GM18511 (cell line): ENCODE measurements around the gene SLAIN2.
"Not testable (repeated sequence)": the region's sequence is repeated elsewhere in the genome, so short reads cannot be mapped to it uniquely, and the experiment has no call there.

Experiments used
- ATAC-seq: cut with Tn5 transposase; IDR thresholded peaks from one replicate; pipeline ENCODE4 v1.9.1; 2021; ENCODE audit warnings: mild to moderate bottlenecking, moderate library complexity; ENCODE audit not compliant: unreplicated experiment

The SLAIN2 gene

GRCh38 chr4:48432017-48432416 lies 90.7 kb downstream of the SLAIN2 start:
- ATAC-seq = no peak

DNA sequence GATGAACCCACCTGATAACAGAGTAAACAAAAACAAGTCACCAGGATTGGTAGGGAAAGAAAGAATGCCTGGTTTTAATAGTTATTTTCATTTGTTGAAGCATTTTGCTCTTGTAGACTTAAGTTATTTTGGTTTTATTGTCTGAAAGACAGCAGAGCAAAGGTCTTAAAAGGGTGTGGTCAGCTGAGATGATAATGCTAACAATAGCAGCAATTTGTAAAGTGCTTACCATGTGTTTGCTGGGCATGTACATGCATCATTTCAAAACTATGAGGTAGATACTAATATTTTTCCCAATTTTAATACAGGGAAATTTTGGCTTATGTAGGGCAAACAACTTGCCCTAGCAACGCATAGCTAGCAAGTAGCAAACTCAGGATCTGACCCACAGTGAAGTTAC lies 95.0 kb downstream of the SLAIN2 start:
- ATAC-seq = no peak

GRCh38 chr4:48439988-48440387 lies 98.7 kb downstream of the SLAIN2 start:
- no peak for ATAC-seq

DNA sequence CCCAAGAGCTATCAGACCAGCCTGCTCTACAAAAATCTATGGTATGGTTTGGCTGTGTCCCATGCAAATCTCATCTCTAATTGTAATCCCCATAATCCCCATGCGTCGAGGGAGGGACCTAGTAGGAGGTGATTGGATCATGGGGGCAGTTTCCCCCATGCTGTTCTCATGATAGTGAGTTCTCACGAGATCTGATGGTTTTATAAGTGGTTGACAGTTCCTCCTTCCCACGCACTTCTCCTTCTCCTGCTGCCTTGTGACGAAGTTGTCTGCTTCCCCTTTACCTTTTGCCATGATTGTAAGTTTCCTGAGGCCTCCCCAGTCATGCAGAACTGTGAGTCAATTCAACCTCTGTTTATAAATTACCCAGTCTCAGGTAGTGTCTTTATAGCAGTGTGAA lies 99.6 kb downstream of the SLAIN2 start:
- not testable (repeated sequence) for ATAC-seq

DNA sequence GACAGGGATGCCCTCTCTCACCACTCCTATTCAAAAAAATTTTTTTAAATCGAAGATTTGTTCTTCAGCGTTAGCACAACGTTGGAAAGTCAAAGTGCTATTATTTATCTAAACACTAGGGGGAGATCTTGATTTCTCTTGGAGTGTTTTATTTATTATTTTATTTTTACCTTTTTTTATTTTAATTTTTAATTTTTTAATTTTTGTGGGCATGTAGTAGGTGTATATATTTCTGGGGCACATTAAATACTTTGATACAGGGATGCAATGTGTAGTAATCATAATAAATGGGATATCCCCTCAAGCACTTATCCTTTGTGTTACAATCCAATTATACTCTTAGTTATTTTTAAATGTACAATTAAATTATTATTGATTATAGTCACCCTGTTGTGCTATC lies 104.4 kb downstream of the SLAIN2 start:
- no peak for ATAC-seq

- no peak for ATAC-seq
Measured at GRCh38 chr4:48446642-48447041, 105.3 kb downstream of the SLAIN2 start.

DNA sequence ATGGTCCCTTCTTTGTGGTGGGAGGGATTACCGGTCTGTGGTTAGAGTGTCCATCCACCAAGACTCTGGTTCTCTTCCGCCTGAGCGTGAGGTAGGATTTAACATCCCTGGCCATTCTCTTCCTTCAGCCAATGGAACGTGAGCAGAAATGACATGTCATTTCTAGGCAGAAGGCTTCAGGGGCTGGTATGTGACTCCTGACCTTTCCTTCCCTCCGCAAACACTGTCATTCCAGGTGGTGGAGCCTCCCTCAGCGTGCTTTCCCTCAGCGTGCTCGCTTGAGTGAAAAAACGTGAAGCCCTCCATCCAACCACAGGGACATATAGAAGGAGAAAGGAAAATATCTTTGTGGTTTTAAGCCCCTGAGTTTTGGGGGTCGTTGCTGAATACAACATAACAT lies 107.8 kb downstream of the SLAIN2 start:
- no peak for ATAC-seq

DNA sequence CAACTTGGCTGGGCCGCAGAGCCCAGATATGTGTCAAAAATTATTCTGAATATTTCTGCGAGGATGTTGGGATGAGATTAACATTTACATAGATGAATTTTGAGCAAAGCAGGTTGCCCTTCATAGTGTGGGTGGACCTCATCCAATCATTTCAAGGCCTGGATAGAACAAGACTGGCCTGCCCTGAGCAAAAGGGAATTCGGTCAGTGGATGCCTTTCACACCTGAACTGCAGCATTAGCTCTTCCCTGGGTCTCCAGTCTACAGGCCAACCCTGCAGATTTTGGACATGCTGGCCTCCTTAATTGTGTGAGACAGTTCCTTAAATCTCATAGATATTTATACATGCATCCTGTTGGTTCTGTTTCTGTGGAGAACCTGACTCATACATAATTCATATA lies 109.4 kb downstream of the SLAIN2 start:
- ATAC-seq = no peak

DNA sequence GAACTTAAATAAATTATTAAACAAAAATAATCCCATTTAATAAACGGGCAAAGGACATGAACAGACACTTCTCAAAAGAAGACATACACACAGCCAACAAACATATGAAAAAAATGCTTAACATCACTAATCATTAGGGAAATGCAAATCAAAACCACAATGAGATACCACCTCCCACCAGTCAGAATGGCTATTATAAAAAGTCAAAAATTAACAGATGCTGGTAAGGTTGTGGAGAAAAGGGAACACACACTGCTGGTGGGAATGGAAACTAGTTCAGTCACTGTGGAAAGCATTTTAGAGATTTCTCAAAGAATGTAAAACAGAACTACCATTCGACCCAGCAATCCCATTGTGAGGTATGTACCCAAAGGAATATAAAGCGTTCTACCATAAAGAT lies 110.3 kb downstream of the SLAIN2 start:
- ATAC-seq = not testable (repeated sequence)

DNA sequence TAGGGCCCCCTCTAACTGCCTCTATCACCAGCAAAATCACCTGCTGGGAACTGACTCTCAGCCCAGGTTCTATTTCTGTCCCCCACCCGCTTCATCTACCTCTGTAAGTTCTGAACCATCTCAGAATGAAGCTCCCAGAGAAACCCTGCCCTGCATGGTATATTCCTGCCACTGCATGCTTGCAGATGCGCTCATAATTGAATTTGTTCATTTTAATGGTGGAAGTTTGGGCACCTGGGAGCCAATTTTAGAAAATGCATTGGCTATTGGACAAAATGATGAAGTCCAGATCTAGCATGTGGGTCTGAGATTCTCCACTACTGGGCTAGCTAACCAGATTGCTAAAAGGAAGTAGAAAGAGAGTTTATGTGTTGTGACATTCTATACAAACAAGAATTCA lies 113.3 kb downstream of the SLAIN2 start:
- ATAC-seq = no peak

DNA sequence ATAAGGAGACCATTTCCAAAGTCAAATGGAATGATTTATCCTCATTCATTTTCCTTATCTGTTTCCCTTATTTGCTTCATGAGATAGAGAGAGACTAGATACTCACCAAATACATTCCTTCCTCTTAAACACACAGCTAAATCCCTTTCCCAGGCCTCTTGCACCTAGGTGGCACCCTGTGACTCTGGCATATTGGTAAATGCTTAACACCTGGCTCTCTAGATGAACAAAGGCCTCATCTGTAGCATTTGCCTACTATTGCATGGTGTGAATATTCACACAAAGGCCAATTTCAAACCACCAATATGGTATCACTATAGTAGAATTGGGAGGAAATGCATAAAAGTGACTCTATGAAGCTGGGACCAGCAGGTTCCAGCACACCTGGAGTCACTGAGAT lies 119.7 kb downstream of the SLAIN2 start:
- no peak for ATAC-seq

DNA sequence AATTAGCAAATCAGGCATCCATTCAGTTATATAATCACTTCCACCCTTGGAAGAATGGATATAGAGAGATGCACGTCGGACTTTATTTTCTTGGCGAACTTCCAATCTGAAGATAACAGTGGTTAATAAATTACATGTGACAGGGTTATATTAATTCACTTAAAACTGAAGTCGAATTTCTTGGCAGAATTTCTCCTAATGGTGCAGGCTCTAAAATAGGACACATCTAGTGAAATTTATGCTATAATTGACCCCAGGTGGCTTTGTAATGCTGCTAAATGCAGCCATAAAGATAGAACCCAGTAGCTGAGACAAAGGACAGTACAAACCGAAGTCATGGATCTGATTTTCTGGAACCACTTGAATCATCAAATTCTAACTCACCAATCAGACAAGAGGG lies 121.0 kb downstream of the SLAIN2 start:
- no peak for ATAC-seq

DNA sequence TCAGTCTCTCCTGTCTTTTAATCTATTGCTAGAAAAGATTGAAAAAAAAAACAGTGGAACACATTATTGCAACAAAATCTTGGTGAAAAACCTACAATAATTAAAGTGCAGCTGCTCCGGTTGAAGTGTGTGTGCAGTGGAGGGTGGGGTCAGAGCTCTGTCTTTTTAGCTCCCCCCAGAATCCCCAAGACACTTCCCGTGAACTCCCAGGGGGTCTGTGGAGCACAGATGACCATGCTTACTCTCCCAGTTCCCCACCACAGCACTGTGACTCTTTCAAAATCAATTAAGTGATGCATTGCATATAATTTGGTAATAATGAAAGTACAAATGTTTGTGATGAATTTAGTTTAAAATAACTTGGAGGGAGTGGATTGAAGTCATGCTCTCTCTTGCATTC lies 126.1 kb downstream of the SLAIN2 start:
- no peak for ATAC-seq

DNA sequence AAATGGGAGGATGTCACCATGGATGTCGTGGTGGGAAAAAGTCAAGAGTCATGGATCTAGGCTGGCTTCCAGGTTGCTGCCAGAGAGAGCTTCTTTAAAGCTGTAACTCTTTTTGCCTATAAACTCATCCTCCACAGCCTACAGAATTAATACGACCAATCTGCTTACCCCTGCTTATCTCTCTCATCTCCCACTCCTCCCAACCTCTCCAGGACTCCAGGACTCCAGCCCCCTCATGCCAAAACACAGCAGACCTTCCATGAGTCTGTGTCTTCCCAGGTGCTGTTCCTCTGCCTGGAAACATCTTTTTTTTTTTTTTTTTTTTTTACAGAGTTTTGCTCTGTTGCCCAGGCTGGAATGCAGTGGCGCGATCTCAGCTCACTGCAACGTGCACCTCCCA lies 126.6 kb downstream of the SLAIN2 start:
- ATAC-seq = no peak

- ATAC-seq = no peak
Measured at GRCh38 chr4:48470137-48470536, 128.8 kb downstream of the SLAIN2 start.

- ATAC-seq = no peak
Measured at GRCh38 chr4:48470570-48470969, 129.2 kb downstream of the SLAIN2 start.

DNA sequence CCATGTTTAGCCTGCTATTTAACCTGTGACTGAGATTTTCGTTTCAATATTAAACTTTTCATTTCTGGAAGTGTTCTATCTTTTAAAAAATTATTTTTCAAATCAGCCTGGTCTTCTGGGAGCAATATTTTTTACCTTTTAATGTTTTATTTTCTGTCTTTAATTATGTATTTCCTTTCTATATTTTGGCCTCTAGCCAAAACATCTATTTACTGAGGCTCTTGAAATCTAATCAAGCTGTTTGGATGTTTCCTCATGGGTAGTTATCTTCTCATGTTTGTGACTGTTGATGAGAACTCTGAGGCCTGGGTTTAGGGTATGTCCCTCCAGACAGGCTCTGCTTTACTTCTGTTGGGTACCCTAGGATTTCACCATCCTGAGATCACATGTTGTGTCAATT lies 131.5 kb downstream of the SLAIN2 start:
- ATAC-seq = no peak

- no peak for ATAC-seq
Measured at GRCh38 chr4:48475770-48476169, 134.4 kb downstream of the SLAIN2 start.
